ENCODE measurements around the gene GGN.

DNA sequence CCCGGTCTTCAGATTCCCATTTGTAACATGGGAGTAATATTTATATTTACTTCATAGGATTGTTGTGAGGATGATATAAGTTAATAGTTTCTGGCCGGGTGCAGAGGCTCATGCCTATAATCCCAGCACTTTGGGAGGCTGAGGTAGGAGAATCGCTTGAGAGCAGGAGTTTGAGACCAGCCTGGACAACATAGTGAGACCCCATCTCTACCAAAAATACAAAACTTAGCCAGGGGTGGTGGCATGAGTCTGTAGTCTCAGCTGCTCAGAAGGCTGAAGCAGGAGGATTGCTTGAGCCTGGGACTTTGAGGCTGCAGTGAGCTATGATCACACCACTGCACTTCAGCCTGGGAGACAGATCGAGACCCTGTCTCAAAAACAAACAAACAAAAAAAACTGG, 41.0 kb downstream of the GGN start:
- TF ChIP-seq, protein P1, sequence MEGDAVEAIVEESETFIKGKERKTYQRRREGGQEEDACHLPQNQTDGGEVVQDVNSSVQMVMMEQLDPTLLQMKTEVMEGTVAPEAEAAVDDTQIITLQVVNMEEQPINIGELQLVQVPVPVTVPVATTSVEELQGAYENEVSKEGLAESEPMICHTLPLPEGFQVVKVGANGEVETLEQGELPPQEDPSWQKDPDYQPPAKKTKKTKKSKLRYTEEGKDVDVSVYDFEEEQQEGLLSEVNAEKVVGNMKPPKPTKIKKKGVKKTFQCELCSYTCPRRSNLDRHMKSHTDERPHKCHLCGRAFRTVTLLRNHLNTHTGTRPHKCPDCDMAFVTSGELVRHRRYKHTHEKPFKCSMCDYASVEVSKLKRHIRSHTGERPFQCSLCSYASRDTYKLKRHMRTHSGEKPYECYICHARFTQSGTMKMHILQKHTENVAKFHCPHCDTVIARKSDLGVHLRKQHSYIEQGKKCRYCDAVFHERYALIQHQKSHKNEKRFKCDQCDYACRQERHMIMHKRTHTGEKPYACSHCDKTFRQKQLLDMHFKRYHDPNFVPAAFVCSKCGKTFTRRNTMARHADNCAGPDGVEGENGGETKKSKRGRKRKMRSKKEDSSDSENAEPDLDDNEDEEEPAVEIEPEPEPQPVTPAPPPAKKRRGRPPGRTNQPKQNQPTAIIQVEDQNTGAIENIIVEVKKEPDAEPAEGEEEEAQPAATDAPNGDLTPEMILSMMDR (IDR thresholded peaks at IDR 0.05; ENCODE audit: poor library complexity), result no peak
- TF ChIP-seq EZH2phosphoT487 (IDR thresholded peaks at IDR 0.05; ENCODE audit: low read depth, severe bottlenecking, unreplicated experiment) (no peak), EZH2 (IDR thresholded peaks at IDR 0.05; ENCODE audit: borderline replicate concordance) (no peak)

All from hepatocyte (in vitro differentiated cells).